Nucleus accumbens (tissue), 56 donors: ENCODE measurements around the gene GPR89B.
"Not testable (repeated sequence)": the region's sequence is repeated elsewhere in the genome, so short reads cannot be mapped to it uniquely, and the experiment has no call there.

Source experiments
- DNase-seq, 56 donors: peaks; one replicate each; lab custom pipeline; 2025; lab: John Stamatoyannopoulos, UW

The GPR89B gene

DNA sequence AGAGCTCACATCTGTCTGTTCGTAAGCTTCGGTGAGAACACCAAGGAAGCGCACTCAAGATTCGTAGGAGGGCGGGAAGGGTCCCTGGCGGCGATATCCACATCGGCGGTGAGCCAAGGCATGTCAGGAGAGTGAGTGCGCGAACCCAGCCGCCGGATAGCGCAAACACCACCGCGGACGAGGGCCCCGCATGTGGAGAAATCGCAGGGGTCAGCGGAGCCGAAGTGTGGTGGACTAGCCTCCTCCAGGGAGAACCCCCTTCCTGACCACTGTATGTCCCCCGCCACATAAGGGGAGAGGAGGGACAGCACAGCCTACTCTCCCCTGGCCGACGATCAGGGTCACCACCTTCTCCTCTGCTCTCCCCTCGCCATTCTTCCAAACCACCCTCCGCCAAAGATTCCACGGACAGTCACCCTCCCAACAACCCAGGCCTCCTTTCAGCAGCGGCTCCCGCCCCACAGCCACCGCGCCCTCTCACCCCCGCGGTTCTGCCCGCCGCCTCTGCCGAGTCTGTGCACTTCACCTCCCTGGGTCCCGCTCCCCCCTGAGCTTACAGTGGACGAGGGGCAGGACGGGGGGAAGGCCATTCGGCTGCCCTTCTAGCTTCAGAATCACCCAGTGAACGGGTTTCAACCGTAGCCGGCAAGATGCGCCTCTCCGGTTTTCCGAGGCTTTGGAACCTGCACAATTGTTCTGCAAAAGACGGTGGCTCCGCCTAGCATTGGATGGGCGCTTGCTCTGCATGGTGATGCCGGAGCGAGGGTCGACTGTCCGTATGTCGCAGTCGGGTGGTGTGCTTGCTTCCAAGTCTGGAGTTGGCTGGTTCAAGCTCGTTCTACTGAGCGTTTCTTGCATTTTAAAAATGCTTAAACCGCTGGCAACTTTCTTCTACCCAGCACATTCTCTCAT is 86.3 kb downstream of the GPR89B start:
- DNase-seq, result not testable (repeated sequence)

DNA sequence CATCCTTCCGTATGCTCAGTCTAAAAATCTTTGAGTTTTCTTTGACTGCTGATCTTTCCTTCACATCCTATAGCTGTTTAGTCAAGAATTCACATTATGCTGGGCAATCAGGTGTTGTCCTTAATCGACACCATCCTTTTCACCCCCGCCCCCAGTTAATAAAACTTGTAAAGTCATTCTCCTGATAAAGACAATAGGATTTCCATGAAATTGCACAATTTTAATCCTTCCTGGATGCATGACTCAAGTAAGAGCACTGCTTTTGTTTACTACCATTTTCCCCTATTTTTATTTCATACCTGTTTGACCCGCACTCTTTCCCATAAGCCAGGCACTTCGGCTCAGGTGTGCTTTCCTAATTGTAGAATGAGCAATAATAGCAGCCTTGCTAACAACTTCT is 96.7 kb downstream of the GPR89B start:
- not testable (repeated sequence) for DNase-seq

DNA sequence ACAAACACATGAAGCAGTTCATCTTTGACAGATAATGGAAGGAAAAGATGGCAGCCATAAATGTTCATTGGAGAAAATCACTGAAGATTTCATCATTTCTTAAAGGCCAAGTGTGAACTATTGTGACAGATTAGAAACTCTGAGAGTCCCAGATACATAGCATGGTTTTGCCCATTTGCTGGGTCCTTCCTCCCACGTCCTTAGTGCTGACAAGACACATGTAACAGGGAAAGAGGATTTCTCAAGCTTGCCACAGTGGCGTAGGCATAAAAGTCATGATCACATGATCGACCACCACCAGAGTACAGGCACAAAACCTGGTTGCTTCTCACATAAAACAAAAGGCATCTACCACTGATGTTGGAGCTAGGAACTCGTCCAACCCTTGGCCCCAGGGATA is 98.8 kb downstream of the GPR89B start:
- not testable (repeated sequence) for DNase-seq

DNA sequence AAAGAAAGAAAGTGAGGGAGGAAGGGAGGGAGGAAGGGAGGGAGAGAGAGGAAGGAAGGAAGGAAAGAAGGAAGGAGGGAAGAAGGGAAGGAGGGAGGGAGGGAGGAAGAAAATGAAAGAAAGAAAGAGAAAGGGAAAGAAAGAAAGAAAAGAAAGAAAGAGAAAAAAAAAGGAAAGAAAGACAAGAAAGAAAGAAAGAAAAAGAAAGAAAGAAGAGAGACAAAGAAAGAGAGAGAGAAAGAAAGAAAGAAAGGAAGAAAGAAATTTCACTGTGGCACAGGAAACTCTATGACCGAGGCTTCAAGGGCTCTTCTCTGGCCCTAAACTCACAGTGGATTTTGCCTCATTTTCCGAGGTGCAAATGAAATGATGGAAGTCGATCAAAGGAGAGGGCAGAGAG is 104.0 kb downstream of the GPR89B start:
- not testable (repeated sequence) for DNase-seq

DNA sequence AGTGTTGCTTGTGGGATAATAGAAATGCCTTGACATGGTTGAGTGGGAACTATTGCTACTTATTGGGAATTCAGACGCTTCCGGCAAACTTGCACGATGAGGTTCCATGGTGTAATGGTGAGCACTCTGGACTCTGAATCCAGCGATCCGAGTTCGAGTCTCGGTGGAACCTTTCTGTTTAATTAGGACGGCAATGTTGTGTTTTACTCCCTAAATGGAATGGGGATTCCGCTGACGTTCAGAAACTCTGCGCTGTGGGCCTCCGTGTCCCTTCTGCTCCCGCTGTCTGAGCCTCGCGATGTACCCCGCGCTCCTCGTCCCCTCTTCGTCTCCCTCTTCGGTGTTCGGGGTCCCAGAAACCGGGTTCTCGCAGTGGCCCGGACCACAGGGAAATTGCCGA is 104.5 kb downstream of the GPR89B start:
- DNase-seq, result not testable (repeated sequence)

DNA sequence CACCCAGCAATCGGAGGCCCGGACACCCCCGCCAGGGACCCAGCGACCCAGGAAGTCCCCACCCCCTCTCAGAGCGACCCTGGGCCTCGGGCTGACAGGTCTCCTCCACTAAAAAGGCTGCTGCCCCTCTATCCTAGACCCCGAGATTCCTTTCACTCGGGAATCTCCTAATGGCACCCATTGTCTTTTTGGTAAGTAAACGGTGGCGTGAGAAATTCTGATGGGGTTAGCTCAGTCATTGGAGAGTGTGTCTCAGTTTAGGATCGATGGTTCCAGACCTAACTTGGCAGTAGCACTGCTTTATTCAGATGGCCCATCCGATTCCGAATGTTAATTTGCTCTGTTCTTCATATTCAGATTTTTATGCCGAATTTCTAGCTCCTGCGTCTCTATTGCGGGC is 104.9 kb downstream of the GPR89B start:
- DNase-seq, result not testable (repeated sequence)

DNA sequence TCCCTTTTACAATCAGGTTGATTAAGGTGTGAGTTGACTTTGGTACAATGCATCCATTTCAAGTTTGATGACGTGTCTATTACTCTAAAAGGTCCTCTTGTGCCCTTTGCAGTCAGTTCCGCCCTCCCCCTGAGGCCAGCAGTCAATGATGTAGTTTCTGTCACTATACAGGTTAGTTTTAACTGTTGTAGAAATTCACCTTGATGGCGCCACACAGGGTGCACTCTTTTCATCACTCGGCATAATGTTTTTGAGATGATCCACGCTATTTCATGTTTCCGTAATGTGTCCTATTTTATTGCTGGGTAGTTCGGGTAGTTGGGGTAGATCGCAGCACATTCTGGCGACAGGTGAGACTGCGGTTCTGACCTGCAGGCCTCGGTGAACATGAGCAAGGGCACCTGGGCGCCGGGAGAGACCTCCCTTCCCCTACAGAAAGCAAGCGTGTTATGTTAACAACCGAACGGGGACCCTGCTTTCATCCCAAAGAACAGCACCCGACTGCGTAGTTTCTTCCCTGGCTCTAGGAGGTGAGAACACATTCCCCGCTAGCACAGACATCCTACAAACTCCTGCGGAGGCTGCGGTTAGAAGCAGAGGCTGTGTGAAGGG is 109.7 kb downstream of the GPR89B start:
- not testable (repeated sequence) for DNase-seq

DNA sequence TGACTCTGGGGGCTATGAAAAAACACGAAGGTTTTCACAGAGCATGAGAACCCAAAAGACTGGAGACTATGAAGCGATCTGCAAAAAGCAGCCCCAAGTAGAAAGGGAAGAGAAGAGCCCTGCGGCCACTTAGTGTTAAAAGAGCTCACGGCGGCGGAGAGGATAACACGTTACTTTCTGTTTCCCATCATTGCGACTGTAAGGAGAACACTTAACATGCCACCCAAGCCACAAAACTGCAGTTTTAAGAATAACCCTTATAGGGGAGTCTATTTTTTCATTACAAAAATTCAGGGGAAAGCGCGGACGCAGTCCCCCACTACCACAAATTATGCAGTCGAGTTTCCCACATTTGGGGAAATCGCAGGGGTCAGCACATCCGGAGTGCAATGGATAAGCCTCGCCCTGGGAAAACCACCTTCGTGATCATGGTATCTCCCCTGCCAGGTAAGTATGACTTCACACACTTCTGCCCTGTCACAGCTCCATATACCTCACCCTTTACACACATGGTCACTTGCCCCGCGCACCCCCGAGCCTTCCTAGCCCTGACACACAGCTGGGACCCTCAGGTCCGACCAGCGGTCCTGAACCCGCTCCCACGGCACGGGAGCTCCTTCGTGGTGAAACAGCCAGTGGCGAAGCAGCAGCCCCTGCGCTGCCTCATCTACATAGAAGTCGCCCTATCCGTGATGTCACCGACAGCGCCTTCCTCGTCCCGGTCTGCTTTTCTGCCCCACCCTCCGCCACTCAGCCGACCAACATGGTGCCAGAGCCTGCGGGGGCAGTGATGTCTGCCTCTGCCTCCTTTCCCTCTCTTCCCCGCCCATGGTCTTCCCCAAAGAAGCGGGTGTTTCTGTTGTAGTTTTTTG is 110.5 kb downstream of the GPR89B start:
- peak in 18 of 56 donors; percentile 0 to 67 (median 40) for DNase-seq
